ENCODE results near the gene HLA-DQA1. TPM values are rescaled to one million over a fixed set of nuclear protein-coding genes. Genes with fewer than 3 reads are reported as not detected.

HLA-DQA1 gene
- total RNA-seq, 1 experiment from 2014 or later: 0.86 TPM

GRCh38 chr6:32624565-32624964 is 12.6 kb upstream of the HLA-DQA1 start (continued):
- TF ChIP-seq MAX (IDR thresholded peaks at IDR 0.05) (no peak), POLR2AphosphoS5 (IDR thresholded peaks at IDR 0.05; ENCODE audit: low read depth, low read length) (no peak)

GRCh38 chr6:32625137-32625536 is 12.1 kb upstream of the HLA-DQA1 start:
- intact Hi-C loops (cut with micrococcal nuclease): no loop called here
- H2AFZ ChIP-seq (ENCODE audit: low read depth, low read length, poor library complexity, severe bottlenecking): no peak overlapping the region
- no peak overlapping the region for H3K4me3 ChIP-seq (replicated peaks in 1 of 2; ENCODE audit: low read depth in 1 of 2, low read length in 2 of 2)
- no peak for ATAC-seq
- no TSS peak for BruUV-seq (replicated peaks)
- ChIA-PET CTCF (no interaction called here), RAD21 (ENCODE audit: low non-redundant PET in 1 of 2, low total read pairs in 2 of 2, uncharacterized antibody in 2 of 2, unreplicated experiment in 2 of 2) (no interaction called here), POLR2A (no interaction called here)
- no peaks in the 10 kb centered on the region for H3K36me3 ChIP-seq (ENCODE audit: control insufficient read depth in 1 of 2, insufficient read depth in 2 of 2, low read length in 2 of 2)
- no peak for TF ChIP-seq SRF (IDR thresholded peaks at IDR 0.05; ENCODE audit: low read depth)
- no peak for TF ChIP-seq EGR1 (IDR thresholded peaks at IDR 0.05; ENCODE audit: low read depth)
- no peak for TF ChIP-seq CEBPB (IDR thresholded peaks at IDR 0.05; ENCODE audit: low read depth)
- no peak for TF ChIP-seq CBX3 (IDR thresholded peaks at IDR 0.05; ENCODE audit: low read depth)
- no peak for TF ChIP-seq TCF7L2 (IDR thresholded peaks at IDR 0.05; ENCODE audit: borderline replicate concordance, extremely low read depth, insufficient read depth, insufficient read length)
- TF ChIP-seq JUND (IDR thresholded peaks at IDR 0.05): no peak
- no peak for TF ChIP-seq POLR2AphosphoS5 (IDR thresholded peaks at IDR 0.05; ENCODE audit: low read depth, low read length)
- TF ChIP-seq ZFX (IDR thresholded peaks at IDR 0.05): no peak
- no peak for TF ChIP-seq EZH2phosphoT487 (IDR thresholded peaks at IDR 0.05; ENCODE audit: borderline replicate concordance)
- no peak for TF ChIP-seq MAX (IDR thresholded peaks at IDR 0.05)
- TF ChIP-seq SP1 (IDR thresholded peaks at IDR 0.05; ENCODE audit: low read depth): no peak
- TF ChIP-seq REST (IDR thresholded peaks at IDR 0.05; ENCODE audit: low read depth): no peak
- no peak for TF ChIP-seq ATF3 (IDR thresholded peaks at IDR 0.05)
- TF ChIP-seq ELF1 (IDR thresholded peaks at IDR 0.05; ENCODE audit: borderline replicate concordance, low read depth): no peak
- no peak for TF ChIP-seq POLR2A (IDR thresholded peaks at IDR 0.05; ENCODE audit: borderline replicate concordance, extremely low read depth, insufficient read depth, insufficient read length)
- no peak overlapping the region for H3K27ac ChIP-seq (ENCODE audit: low read depth, low read length)
- H3K4me1 ChIP-seq (ENCODE audit: control insufficient read depth in 1 of 2, insufficient read depth in 2 of 2, low read length in 2 of 2): no peaks in the 10 kb centered on the region
- no peaks in the 10 kb centered on the region for H3K9me2 ChIP-seq (ENCODE audit: insufficient read depth)
- H3K9me3 ChIP-seq (ENCODE audit: control insufficient read depth in 1 of 2, insufficient read depth in 1 of 2, low read depth in 1 of 2, low read length in 2 of 2): no peaks in the 10 kb centered on the region
- DNase-seq (ENCODE audit: low read depth, low spot score): no peak
- H3K27me3 ChIP-seq (ENCODE audit: insufficient read depth, low read length): no peaks in the 10 kb centered on the region
- no peak overlapping the region for H3K9ac ChIP-seq (ENCODE audit: low read length)
- no peaks in the 10 kb centered on the region for H3K79me2 ChIP-seq (ENCODE audit: insufficient read depth, low read length)
- H3K4me2 ChIP-seq (ENCODE audit: low read length): no peak overlapping the region
- no peaks in the 10 kb centered on the region for H4K20me1 ChIP-seq (ENCODE audit: insufficient read depth)
